Loucy (cell line): ENCODE measurements around the gene FADS1.

Experiments
- H2AFZ ChIP-seq: fragments of 200-600 bp; sonication (generic); 2 replicates; pipeline ENCODE4 v1.6.0; 2016; ENCODE audit warnings: antibody characterized with exemption, mild to moderate bottlenecking, low read length, moderate library complexity
- H3F3A ChIP-seq: fragments of 200-600 bp; 2 replicates; pipeline ENCODE4 v1.6.0; 2016; ENCODE audit warnings: antibody characterized with exemption, low read depth, mild to moderate bottlenecking
- H3K27me3 ChIP-seq: fragments of 200-600 bp; sonication (generic); 2 replicates; pipeline ENCODE4 v1.6.1; 2014; ENCODE audit warnings: low read length, mild to moderate bottlenecking; ENCODE audit not compliant: insufficient read depth, poor library complexity, severe bottlenecking
- H3K36me3 ChIP-seq: fragments of 200-600 bp; sonication (generic); 2 replicates; pipeline ENCODE4 v1.6.1; 2016; ENCODE audit warnings: low read length; ENCODE audit not compliant: insufficient read depth
- H3K4me1 ChIP-seq: fragments of 200-600 bp; sonication (generic); 2 replicates; pipeline ENCODE4 v1.5.1; 2014; ENCODE audit warnings: low read length, mild to moderate bottlenecking; ENCODE audit not compliant: insufficient read depth, poor library complexity, severe bottlenecking
- H3K4me2 ChIP-seq: fragments of 200-600 bp; sonication (generic); 2 replicates; pipeline ENCODE4 v1.6.0; 2014; ENCODE audit warnings: antibody characterized with exemption, low read length, low read depth, mild to moderate bottlenecking; ENCODE audit not compliant: poor library complexity, severe bottlenecking
- H3K4me3 ChIP-seq: fragments of 200-600 bp; sonication (generic); 2 replicates; pipeline ENCODE4 v1.5.1; 2014; ENCODE audit warnings: low read length, mild to moderate bottlenecking, mixed read lengths; ENCODE audit not compliant: poor library complexity, severe bottlenecking
- H3K79me2 ChIP-seq: fragments of 200-600 bp; sonication (generic); 2 replicates; pipeline ENCODE4 v1.6.1; 2014; ENCODE audit warnings: low read length; ENCODE audit not compliant: insufficient read depth
- H3K9ac ChIP-seq: fragments of 200-600 bp; sonication (generic); 2 replicates; pipeline ENCODE4 v1.6.0; 2014; ENCODE audit warnings: mild to moderate bottlenecking, low read depth, low read length, moderate library complexity; ENCODE audit not compliant: poor library complexity, severe bottlenecking
- H3K9me2 ChIP-seq: fragments of 200-600 bp; sonication (generic); replicated peaks from 2 replicates; pipeline ENCODE4 v1.6.1; 2016; ENCODE audit warnings: low read depth, low read length, mixed read lengths
- H3K9me3 ChIP-seq: fragments of 200-600 bp; sonication (generic); 2 replicates; pipeline ENCODE4 v1.6.1; 2014; ENCODE audit warnings: mild to moderate bottlenecking, antibody characterized with exemption, low read length, low read depth; ENCODE audit not compliant: insufficient read depth
- H4K20me1 ChIP-seq: fragments of 200-600 bp; sonication (generic); 2 replicates; pipeline ENCODE4 v1.6.0; 2014; ENCODE audit warnings: antibody characterized with exemption, low read length, mild to moderate bottlenecking; ENCODE audit not compliant: insufficient read depth, poor library complexity, severe bottlenecking
- EZH2phosphoT487 ChIP-seq: fragments of 200-600 bp; IDR thresholded peaks from 2 replicates; pipeline ENCODE4 v1.6.1; 2018; ENCODE audit warnings: antibody characterized with exemption, mild to moderate bottlenecking, moderate library complexity, borderline replicate concordance
- TF ChIP-seq, protein P1 (sequence below): fragments of 200-600 bp; sonication (generic); conservative IDR thresholded peaks from 2 replicates; pipeline ENCODE4 v1.5.1; 2014; ENCODE audit warnings: mild to moderate bottlenecking, antibody characterized with exemption, low read length

FADS1 gene

GRCh38 chr11:61785837-61786402, 30.9 kb downstream of the FADS1 start:
- no peaks in the 10 kb centered on the region for H3K9me3 ChIP-seq
- H3K9me2 ChIP-seq = no peaks in the 10 kb centered on the region
- no peak for TF ChIP-seq EZH2phosphoT487
- TF ChIP-seq, protein P1, sequence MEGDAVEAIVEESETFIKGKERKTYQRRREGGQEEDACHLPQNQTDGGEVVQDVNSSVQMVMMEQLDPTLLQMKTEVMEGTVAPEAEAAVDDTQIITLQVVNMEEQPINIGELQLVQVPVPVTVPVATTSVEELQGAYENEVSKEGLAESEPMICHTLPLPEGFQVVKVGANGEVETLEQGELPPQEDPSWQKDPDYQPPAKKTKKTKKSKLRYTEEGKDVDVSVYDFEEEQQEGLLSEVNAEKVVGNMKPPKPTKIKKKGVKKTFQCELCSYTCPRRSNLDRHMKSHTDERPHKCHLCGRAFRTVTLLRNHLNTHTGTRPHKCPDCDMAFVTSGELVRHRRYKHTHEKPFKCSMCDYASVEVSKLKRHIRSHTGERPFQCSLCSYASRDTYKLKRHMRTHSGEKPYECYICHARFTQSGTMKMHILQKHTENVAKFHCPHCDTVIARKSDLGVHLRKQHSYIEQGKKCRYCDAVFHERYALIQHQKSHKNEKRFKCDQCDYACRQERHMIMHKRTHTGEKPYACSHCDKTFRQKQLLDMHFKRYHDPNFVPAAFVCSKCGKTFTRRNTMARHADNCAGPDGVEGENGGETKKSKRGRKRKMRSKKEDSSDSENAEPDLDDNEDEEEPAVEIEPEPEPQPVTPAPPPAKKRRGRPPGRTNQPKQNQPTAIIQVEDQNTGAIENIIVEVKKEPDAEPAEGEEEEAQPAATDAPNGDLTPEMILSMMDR = no peak
- no peaks in the 10 kb centered on the region for H3F3A ChIP-seq
- H3K4me2 ChIP-seq = no peak overlapping the region
- no peak overlapping the region for H3K4me3 ChIP-seq
- peaks cover 27% of the 10 kb centered on the region; the same call in 1 of the 2 replicates for H3K79me2 ChIP-seq
- H4K20me1 ChIP-seq = peaks cover 7% of the 10 kb centered on the region
- no peaks in the 10 kb centered on the region for H3K27me3 ChIP-seq
- H3K36me3 ChIP-seq = peaks cover 13% of the 10 kb centered on the region; the same call in 1 of the 2 replicates
- no peak overlapping the region for H3K9ac ChIP-seq
- H2AFZ ChIP-seq = no peak overlapping the region
- H3K4me1 ChIP-seq = no peaks in the 10 kb centered on the region

GRCh38 chr11:61784506-61784805, 32.3 kb downstream of the FADS1 start:
- no peaks in the 10 kb centered on the region for H3K4me1 ChIP-seq
- TF ChIP-seq, protein P1 = no peak
- no peak for TF ChIP-seq EZH2phosphoT487
- peaks cover 8% of the 10 kb centered on the region; the same call in 1 of the 2 replicates for H3K36me3 ChIP-seq
- no peak overlapping the region for H3K9ac ChIP-seq
- H3K9me3 ChIP-seq = no peaks in the 10 kb centered on the region
- H3F3A ChIP-seq = no peaks in the 10 kb centered on the region
- no peaks in the 10 kb centered on the region for H3K9me2 ChIP-seq
- no peaks in the 10 kb centered on the region for H3K27me3 ChIP-seq
- no peak overlapping the region for H3K4me3 ChIP-seq
- peaks cover 12% of the 10 kb centered on the region; the same call in 1 of the 2 replicates for H3K79me2 ChIP-seq
- peaks cover 7% of the 10 kb centered on the region for H4K20me1 ChIP-seq
- no peak overlapping the region for H3K4me2 ChIP-seq
- no peak overlapping the region for H2AFZ ChIP-seq

DNA sequence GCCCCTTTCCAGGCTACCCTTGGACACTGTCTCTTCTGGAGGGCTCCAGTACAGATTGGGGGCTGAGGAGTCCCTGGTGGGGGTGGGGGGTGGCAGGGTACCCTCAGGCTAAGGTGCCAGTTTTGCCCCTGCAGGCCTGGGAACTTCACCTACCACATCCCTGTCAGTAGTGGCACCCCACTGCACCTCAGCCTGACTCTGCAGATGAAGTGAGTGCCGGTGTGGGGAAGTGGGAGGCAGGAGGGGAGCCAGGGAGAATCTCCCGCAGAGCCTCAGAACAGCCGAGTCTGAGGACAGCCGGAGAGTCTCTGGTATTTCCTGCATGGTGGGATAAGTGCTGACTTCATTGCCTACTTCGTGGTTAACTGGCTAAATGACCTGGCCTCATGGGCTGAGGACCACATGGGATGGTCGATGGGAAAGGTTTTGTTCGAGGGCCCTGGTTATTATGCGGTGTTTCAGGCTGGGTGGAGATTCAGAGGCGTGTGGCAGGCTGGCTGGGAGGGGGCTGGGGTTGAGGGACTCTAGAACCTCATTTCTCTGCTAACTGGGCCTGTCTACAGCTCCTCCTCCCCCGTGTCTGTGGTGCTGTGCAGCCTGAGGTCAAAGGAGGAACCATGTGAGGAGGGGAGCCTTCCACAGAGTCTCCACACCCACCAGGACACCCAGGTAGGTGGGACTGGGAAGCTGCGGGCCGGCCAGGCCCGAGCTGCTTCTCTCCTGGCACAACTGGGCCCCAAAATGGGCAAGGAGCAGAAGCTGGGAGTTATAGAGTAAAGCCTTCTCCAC, 32.9 kb downstream of the FADS1 start:
- H3K36me3 ChIP-seq = peaks cover 5% of the 10 kb centered on the region; the same call in 1 of the 2 replicates
- no peak overlapping the region for H3K4me2 ChIP-seq
- no peak overlapping the region for H3K9ac ChIP-seq

More for the DNA sequence above, 32.9 kb downstream of the FADS1 start:
- H3K4me1 ChIP-seq = no peaks in the 10 kb centered on the region
- H3K9me3 ChIP-seq = no peaks in the 10 kb centered on the region
- no peak for TF ChIP-seq EZH2phosphoT487
- TF ChIP-seq, protein P1 = no peak
- no peaks in the 10 kb centered on the region for H3K9me2 ChIP-seq
- no peaks in the 10 kb centered on the region for H3K27me3 ChIP-seq
- no peak overlapping the region for H3K4me3 ChIP-seq
- H2AFZ ChIP-seq = no peak overlapping the region
- peaks cover 7% of the 10 kb centered on the region for H4K20me1 ChIP-seq
- H3F3A ChIP-seq = no peaks in the 10 kb centered on the region
- peaks cover 12% of the 10 kb centered on the region; the same call in 1 of the 2 replicates for H3K79me2 ChIP-seq
